GM20431 (cell line): ENCODE results near the gene SLC19A1.
"Not testable (repeated sequence)": the region's sequence is repeated elsewhere in the genome, so short reads cannot be mapped to it uniquely, and the experiment has no call there.

Experiments used
- in situ Hi-C: fragments of 300-500 bp; cut with MseI, MboI; formaldehyde crosslinking; loops from one replicate; pipeline ENCODE4 v1.15.0; 2020; ENCODE audit warnings: low sequenced_read_pairs; ENCODE audit not compliant: unreplicated experiment

The SLC19A1 gene

DNA sequence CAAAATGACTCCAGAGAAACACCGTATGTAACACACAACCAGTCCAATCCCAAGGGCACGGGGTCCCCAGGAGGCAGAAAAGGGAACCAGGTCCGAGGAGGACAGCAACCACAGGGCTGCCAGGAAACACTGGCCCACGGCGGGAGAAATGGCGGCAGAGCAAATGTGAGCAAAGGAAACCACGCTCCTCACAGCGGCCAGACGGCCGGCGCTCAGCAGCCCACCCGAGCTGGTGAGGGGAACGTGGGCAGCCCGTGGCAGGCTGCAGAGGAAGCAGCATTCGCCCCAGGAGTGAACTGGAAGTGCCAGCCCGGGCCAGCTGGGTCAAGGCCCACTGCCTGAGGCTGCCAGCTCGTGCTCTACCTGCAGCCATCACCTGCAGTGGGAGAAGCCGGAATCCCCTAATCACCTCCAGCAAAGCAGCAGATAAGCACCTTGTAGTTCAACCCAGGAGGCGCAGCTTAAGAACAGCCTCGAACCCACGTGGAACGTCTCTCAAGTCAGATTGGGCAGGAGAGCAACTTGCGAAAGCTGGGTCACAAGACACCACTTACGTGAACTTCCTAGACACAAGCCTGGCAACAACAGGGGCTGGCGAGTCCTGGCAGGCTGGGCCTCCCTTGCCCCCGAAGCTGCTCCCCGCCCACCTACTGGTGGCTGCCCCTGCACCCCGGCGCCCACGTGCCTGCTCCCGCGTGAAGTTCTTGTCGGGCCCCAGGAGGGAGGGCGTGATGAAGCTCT lies 6.7 kb downstream of the SLC19A1 start:
- in situ Hi-C loops = no loop called here

DNA sequence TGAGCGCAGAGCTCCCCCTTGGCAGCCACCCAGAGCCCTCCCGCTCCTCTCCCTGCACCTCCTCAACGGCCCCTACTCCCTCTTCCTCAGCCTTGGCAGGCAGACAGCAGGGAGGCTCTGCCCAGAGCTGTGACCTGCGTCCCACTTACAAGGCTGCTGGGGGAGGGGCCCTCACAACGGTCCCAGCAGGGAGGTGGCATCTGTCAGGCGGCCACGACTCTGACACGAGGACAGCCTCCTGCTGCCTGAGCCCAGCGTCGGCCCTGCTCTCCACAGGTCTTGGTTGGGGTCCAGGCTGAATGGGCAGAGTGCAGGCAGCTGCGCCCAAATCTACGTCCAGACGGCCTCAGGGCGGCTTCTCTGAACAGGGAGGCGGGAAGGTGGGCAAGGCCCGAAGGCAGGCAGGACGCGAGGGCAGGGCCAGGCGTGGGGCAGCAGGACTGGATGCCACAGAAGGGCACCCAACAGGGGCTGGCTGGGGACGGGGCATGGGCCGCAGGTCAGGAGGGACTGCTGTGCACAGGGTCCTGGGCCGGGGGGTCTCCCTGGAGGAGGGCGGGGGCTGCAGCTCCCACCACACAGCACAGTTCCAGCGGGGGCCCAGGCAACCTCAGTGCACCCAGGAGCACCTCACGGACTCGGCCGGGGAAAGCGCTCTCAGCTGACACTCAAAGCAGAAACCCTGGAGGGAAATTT lies 7.5 kb downstream of the SLC19A1 start:
- in situ Hi-C loops = no loop called here

DNA sequence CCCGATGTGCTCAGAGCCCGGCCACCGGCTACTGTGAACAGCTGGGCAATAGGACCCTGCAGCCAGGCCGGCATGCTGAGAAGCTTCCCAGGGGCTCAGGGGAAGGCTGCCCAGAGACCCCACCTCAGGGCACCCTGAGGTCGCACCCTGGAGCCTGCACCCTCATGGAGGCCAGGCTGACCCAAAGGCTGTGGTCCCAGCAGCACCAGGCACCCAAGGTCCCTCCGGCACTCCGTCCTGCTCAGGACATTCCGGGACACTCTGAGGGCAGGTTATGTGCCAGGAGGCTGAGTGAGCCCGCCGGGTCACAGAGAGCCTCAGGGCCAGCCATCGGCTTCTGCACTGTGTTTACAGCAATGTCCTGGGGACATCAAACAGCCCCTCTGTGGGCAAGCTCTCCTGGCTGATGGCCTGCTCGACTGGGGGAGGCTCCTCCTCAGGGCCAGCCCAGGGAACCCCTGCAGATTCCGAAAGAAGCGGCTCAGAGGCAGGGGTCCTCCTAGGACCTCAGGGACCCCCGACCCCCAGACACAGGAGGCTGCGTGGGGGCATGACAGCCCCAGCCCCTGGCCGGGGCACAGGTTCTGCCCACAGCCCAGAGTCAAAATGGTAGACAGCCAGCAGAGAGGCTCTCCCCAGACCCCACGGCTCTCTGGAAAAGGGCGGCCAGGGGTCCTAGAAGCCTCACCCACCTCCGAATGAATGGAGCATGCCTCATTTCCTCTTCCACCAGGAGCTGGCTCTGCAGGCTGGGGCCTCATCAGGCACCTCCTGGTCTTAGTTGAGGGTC lies 8.2 kb downstream of the SLC19A1 start:
- in situ Hi-C loops = no loop called here

DNA sequence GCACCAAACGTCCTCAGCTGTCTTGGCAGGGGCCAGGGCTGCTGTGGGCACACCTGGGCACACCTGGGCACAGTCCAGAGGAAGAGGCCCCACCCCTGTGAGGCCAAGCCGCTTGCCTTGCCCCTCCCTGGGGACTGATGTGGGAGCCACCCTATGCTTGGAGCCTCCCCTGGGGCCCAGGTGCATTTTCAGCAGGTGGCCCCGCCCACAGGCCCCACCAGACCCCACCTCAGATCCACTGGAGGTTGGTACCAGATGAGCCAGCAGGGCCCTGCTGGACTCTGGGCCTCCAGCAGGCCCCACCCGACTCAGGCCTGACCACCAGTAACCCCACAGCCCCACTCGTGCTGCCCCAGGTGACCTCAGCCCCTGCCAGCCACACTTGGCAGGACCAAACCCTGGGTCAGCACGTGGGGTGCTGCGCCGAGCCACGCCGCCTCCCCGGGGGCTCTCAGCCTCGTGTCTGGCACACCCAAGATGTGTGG lies 8.8 kb downstream of the SLC19A1 start:
- in situ Hi-C loops = no loop called here

DNA sequence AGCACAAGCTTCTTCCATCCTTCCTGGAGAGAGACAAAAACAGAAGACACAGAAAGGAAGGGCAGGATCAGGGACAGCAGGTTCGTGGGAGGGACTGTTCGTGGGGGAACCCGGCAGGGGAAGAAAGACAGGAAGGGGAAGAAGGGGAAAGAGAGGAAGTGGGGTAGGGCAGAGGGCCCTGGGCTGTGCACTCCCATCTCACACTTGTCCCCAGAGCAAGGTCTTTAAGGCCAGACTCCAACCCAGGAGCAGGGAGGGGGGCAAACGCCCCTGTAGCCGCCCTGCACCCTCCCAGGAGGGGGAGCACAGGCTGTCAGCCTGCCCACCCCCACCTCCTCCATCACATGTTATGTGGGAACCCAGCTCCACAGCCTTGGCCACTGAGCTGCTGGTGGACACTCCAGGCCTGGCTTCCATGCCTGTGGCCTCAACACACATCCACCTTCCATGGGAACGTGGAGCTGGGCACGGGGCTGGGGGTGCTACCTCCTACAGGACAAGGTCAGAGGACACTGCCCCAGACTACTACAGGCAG lies 9.3 kb downstream of the SLC19A1 start:
- in situ Hi-C loops = no loop called here

DNA sequence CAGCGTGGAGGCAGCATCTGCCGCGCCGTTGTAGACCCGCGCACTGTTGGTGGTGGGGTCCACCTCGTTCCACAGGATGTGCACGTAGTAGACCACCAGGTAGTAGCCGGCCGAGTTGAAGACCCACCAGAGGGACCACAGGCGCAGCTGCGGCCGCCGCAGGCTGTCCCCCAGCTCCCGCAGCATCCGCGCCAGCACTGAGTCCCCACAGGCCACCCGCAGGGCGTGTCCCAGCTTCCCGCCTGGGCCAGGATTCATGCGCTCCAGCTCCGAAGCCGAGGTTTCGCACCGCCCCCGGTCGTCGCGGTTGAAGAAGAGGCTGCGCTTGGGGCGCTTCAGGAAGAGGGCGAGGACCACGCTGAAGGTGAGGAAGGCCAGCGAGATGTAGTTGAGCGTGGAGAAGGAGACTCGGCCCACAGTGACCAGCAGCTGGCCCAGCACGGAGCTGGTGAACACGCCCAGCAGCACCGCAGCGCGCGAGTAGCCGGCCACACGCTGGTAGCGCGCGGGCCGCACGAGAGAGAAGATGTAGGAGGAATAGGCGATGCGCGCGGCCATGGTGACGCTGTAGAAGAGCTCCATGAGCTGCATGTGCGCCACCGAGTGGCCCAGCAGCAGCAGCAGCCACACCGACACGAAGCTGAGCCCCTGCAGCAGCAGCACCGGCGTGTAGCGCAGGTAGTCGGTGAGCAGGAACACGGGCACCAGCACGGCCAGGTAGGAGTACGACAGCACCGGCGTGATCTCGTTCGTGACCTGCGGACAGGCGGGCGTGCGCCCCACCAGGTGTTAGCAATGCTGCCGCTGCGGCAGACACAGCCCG lies 10.6 kb downstream of the SLC19A1 start:
- in situ Hi-C loops = no loop called here

DNA sequence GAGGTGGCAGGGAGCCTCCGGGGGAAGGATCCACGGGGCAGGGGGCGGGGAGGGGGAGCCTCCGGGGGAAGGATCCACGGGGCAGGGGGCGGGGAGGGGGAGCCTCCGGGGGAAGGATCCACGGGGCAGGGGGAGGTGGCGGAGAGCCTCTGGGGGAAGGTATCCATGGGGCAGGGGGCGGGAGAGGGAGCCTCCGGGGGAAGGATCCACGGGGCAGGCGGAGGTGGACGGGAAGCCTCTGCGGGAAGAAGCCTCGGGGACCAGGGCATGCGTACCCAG lies 11.2 kb downstream of the SLC19A1 start:
- in situ Hi-C loops = not testable (repeated sequence)

DNA sequence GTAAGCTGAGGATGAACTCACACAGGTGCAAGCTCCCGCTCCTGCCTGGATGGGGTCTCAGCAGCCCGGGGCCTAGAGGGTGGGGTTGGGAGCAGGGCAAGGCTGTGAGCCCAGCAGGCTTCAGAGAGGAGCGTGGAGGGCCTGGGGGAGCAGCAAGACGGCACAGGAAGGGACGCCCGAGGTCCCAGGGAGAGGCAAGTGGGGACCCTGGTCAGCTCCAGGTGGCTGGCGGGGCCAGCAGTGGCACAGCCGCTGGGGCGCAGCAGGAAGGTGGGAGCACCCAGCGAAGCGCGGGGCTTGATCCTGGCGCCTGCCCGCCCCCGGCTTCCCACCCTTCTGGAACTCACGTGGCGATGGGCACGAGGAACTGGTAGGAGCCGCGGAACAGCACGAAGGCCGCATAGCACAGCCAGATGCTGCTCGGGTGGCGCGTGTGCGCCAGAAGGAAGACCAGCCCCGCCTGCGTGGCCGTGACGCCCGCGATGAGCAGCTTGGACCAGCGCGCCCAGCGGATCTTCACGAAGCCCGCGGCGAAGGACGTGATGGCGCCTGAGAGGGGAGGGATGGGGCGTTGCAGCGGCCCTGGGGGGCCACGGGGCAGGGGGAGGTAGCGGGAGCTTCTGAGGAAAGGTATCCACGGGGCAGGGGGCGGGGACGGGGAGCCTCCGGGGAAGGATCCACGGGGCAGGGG lies 11.7 kb downstream of the SLC19A1 start:
- in situ Hi-C loops = no loop called here

DNA sequence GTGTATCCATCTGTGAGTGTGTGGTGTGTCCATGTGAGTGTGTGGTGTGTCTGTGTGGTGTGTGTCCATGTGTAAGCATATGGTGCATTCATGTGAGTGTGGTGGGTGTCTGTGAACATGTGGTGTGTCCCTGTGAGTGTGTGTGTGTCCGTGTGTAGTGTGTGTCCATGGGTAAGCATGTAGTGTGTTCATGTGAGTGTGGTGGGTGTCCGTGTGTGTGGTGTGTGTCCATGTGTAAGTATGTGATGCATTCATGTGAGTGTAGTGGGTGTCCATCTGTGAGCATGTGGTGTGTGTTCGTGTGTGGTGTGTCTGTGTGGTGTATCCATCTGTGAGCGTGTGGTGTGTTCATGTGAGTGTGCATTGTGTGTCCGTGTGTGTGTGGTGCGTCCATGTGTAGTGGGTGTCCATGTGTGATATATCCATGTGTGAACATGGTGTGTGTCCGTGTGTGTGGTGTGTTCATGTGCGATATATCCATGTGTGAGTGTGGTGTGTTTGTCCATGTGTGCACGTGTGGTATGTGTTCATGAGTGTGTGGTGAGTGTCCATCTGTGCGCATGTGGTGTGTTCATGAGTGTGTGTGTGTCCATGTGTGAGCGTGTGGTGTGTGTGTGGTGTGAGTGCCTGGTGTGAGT lies 12.3 kb downstream of the SLC19A1 start:
- in situ Hi-C loops = no loop called here

DNA sequence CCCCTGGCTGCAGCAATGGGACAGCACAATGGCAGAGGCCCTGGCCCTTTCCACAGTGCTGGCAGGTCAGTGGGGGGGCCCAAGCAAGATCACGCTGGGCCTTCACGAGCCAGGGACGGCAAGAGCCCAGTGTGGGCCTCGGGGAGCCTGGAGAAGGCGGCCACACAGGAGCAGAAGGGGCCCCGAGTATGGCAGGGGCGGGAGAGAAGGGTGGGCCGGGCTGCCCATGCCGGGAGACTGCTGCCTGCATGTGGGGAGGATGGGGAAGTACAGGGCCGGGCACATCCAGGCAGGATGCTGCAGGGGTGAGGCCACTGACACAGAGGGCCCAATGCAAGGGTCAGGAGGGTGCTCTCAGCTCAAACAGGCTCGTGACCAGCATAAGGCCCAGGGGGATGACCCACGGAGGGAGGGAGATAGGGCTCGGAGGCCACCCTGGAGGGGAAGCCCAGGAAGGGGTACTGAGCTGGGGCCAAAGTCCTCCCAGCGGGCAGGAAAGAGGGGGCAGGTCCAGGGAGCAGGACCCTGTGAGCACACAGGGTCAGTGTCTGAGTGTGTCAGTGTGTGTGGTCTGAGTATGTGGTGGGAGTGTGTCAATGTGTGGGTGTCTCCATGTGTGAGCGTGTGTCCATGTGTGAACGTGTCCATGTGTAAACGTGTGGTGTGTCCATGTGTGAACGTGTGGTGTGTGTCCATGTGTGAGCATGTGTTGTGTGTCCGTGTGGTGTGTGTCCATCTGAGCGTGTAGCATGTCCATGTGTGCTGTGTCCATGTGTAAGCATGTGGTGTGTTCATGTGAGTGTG lies 13.1 kb downstream of the SLC19A1 start:
- in situ Hi-C loops = no loop called here

DNA sequence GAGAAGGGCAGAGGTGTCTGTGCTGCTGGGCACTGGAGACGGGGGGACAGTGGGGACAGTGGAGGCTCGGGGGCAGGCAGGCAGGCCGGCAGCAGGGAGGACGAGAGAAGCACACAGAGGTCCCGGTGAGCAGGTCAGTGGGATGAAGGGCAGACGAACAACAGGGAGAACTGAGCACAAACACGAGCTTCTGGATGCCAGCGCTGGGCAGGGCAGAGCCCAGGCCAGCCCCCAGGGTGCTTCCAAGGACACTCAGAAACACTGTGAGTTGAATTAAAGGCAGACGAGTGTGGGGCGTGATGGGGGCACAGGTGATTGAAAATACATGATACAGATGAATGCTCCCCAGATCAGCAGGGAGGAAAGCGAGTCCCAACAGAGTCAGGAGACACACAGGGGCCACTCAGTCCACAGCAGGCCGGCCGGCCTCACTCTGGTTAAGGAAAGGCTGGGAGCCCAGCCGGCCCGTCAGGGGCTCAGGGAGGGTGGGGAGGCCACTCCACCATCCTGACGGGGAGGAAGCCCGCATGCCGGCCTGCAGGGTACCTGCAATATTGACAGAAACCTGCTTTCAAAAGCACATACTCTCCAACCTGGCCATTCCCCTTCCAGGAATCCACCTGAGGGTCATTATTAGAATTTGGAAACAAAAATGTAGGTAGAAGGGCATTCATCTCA lies 14.1 kb downstream of the SLC19A1 start:
- in situ Hi-C loops = no loop called here

DNA sequence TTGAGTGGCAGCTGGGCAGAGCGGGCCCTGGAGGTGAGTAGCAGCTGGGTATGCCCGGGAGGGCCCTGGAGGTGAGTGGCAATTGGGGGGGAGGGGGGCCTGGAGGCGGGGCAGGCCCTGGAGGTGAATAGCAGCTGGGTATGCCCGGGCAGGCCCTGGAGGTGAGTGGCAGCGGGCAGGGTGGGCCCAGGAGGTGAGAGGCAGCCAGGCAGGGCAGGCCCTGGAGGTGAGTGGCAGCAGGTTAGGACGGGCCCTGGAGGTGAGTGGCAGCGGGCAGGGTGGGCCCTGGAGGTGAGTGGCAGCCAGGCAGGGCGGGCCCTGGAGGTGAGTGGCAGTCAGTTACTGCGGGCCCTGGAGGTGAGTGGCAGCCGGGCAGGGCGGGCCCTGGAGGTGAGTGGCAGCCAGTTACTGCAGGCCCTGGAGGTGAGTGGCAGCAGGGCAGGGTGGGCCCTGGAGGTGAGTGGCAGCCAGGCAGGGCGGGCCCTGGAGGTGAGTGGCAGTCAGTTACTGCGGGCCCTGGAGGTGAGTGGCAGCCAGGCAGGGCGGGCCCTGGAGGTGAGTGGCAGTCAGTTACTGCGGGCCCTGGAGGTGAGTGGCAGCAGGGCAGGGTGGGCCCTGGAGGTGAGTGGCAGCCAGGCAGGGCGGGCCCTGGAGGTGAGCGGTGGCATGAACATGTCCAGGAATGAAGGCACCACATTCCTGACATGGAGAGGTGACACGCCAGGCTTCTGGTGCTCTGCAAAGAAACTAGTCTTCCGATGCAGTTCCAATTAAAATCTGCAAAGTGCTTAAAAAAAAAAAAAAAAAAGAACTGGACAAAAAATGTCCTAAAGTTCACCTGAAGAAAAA lies 14.9 kb downstream of the SLC19A1 start:
- in situ Hi-C loops = not testable (repeated sequence)

DNA sequence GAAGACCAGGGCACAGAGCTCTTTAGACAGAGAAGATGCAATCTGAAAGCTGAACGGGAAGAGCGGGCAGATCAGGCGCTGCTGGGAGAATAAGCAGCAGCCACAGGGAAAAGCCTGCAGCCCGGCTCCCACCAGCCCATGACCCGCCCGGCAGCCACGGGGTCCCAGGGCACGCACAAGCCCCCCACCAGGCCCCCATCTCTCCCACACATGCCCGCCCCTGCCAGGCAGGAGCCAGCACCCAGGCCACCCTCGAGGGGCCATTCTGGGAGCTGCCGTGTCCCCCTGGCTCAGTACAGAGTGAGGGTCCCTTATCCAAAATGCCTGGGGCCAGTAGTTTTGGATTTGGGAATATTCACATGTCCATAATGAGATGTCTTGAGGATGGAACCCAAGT lies 16.3 kb downstream of the SLC19A1 start:
- in situ Hi-C loops = no loop called here

DNA sequence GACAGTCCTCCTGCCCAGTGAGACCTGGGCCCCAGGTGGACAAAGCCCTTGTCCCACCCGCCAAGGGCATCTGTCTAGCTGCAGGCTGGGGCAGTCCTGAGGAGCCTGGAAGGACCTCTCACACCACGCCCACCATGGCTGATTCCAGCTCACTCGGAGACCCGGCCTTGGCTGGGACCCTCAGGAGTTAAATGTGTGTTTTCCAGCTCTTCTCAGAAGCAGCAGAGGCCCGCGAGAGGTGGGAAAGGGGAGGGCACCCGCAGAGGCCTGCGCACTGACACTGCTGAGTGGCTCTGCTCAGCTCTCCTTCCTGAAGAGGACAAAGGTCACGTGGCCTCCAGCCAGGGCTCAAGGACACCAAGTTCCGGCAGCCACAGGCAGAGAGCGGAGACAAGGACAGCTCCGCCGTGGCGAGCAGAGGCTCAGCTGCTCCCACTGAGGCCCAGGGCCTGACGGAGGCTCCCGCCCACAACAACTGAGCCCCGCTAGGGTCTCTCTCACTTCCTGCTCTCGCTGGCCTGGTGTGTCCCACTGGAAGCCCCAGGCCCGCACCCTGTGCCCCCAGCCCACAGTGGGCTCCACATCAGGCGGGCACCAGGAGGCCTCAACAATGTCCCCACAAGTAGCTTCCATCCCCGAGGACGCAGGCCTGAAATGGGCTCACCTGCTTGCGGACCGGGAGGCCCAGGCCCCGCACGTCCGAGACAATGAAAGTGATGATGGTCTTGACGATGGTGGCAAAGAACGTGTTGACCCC lies 16.9 kb downstream of the SLC19A1 start:
- in situ Hi-C loops = no loop called here

DNA sequence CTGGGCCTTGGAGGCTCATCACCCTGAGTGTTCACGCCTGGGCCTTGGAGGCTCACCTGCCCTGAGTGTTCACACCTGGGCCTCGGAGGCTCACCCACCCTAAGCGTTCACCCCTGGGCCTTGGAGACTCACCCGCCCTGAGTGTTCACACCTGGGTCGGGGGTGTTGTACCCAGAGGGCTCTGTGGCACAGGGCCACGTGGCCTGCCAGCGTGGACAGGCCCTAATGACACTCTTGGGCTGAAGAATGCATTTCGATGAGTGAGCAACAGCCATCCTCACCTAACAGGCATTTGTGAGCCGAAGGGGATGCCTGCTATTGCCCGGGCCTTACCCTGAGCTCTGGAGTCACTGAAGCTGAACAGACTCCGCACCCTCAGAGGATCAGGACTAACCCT lies 17.5 kb downstream of the SLC19A1 start:
- in situ Hi-C loops = no loop called here

DNA sequence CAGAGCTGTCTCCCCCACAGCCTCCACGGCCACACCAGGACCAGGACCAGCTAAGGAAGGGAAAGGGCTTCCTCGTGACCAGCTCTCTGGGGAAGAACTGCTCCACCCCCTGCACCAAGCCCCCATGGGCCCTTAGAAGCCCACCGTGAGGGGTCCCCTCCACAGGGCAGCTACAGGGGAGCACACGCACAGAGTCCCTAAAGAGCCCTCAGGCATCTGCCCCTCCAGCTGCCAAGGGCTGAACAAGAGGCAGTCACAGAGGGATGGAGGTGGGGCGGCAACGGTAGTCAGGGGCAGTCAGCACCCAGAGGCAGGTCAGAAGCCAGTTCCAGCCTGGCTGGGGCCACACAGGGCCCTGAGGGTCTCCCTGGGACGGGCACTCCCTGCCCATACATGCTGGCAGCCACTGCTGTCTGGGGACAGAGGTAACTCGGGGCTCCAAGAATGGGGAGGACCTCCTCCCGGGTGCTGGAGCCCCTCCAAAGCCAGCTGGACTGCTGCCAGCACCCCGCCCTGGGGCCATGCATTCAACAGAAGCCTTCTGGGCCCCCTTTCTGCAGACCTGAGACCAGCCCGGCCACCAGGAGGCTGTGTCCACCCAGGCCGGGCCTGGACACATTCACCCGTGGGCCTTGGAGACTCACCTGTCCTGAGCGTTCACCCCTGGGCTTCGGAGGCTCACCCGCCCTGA lies 18.7 kb downstream of the SLC19A1 start:
- in situ Hi-C loops = no loop called here
